Adrenal gland (tissue), 12 donors: ENCODE data around the gene ANXA2R. TPM values are rescaled to one million over a fixed set of nuclear protein-coding genes. Genes with fewer than 3 reads are reported as not detected.
"Not testable (repeated sequence)": the region's sequence is repeated elsewhere in the genome, so short reads cannot be mapped to it uniquely, and the experiment has no call there.

Source experiments
- DNase-seq, 7 donors: peaks; one replicate each; pipeline ENCODE4 v3.0.0-alpha.2; 2019 to 2020
- H3K27ac ChIP-seq, 5 donors: fragments of 200-600 bp; sonication (generic) in 4 of 5; 1 replicate in 3 of 5; 2 replicates in 2 of 5; pipeline versions ENCODE4 v1.5.1 to v1.8.0; 2016 to 2020; ENCODE audit warnings: mild to moderate bottlenecking in 1 of 5
- H3K27me3 ChIP-seq: fragments of 200-600 bp; 2 replicates; pipeline ENCODE4 v1.8.0; 2021
- H3K36me3 ChIP-seq, 2 donors: fragments of 200-600 bp; replicated peaks in 1 of 2; 1 replicate in 1 of 2; 2 replicates in 1 of 2; pipeline versions ENCODE4 v1.5.1 to v1.8.0; 2018 to 2022
- H3K4me1 ChIP-seq, 2 donors: fragments of 200-600 bp; replicated peaks in 1 of 2; 1 replicate in 1 of 2; 2 replicates in 1 of 2; pipeline versions ENCODE4 v1.5.1 to v1.8.0; 2018 to 2021
- H3K4me3 ChIP-seq, 4 donors: fragments of 200-600 bp; sonication (generic) in 3 of 4; one replicate each; pipeline ENCODE4 v1.5.1; 2016 to 2018
- H3K9me3 ChIP-seq, 3 donors: fragments of 200-600 bp; sonication (generic) in 1 of 3; replicated peaks in 1 of 3; 1 replicate in 2 of 3; 2 replicates in 1 of 3; pipeline versions ENCODE4 v1.5.1 to v1.8.0; 2016 to 2021
- POLR2A ChIP-seq, 2 donors: fragments of 450-650 bp; IDR thresholded peaks; one replicate each; pipeline ENCODE4 v1.6.1; 2017; ENCODE audit warnings: antibody characterized with exemption in 2 of 2, mild to moderate bottlenecking in 2 of 2, moderate library complexity in 1 of 2
- WGBS, 4 donors: extraction: QIAGEN DNeasy Blood & Tissue Kit in 2 of 4; methylation state at CpG; one replicate each; pipeline versions ENCODE4 v1.1.5 to v1.1.7; 2013 to 2017; 5-methylcytosine and 5-hydroxymethylcytosine counted together
- intact Hi-C, 2 donors: fragments of 100-400 bp; cut with DNase I; formaldehyde crosslinking; loops; one replicate each; pipeline versions ENCODE4 v1.14.1 to v1.15.0; 2022 to 2023
- polyA plus RNA-seq, 3 donors: library from polyadenylated mRNA; stranded (reverse); fragments of 200-250 nt in 2 of 3; fragments of 350-450 nt in 1 of 3; fragmentation: Illumina TruSeq in 1 of 3; extraction: RNeasy Lipid Tissue Mini Kit (QIAGEN cat#74804) in 1 of 3; gene quantifications; one replicate each; pipeline ENCODE4 v1.2.3, GENCODE V29; 2013 to 2014
- total RNA-seq, 9 donors: library from RNA; depleted of rRNA in 4 of 9; stranded (reverse); fragments of >200 nt in 4 of 9; fragments of 120-200 nt in 1 of 9; fragmentation: NEBNext Ultra II Directional in 1 of 9; extraction: Animal tissue kit (Norgen Biotek cat#: 25700) in 1 of 9; gene quantifications; one replicate each; pipeline versions ENCODE4 v1.1.0 to v1.2.4, GENCODE V29; 2013 to 2023
- TF ChIP-seq, protein P1 (sequence below), 6 experiments: fragments of 450-650 bp in 4 of 6; fragments of 200-600 bp in 2 of 6; sonication (generic) in 1 of 6; IDR thresholded peaks; 1 replicate in 5 of 6; 2 replicates in 1 of 6; pipeline versions ENCODE4 v1.5.1 to v1.8.0; 2016 to 2021; ENCODE audit warnings: antibody characterized with exemption in 6 of 6, mild to moderate bottlenecking in 2 of 6, moderate library complexity in 1 of 6
- donor health status: healthy with polysubstance abuse.
- donor health status: Bipolar disorder and iron deficiency.
- donor health status: DM: yes; HTN: yes; CAD: no.
- donor health status: DM: no; HTN: no; CAD: no.
- donor health status: DM: no; HTN: no; CAD: no.
- donor health status: DM: yes; HTN: yes; CAD: no.

The ANXA2R gene
- total and polyA plus RNA-seq, 12 donors: 0.30 to 5.2 (median 2.8) TPM

DNA sequence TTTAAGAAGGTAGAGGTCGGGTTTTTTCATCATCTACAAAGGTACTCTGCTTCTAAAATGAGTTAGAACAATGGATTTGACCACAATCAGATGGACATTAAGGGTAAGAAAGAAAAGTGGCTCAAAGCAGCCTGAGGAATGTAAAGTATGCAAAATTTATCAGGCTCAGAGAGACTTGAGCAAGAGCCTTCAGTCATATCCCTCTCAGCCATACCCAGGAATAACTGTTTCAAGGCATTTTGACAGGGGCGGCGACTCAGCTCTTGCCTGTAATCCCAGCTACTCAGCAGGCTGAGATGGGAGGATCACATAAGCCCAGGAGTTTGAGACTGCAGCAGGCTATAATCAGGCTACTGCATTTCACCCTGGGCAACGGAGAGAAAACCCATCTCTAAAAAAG, 38.8 kb upstream of the ANXA2R start:
- 90 to 95% (median 93%) methylated on average over 4 of the region's 4 CpGs for WGBS, 4 donors
- Histone ChIP-seq H3K4me3 (no peak overlapping the region), H3K9me3 (no peaks in the 10 kb centered on the region), H3K4me1 (peaks cover 0 to 13% of the 10 kb centered on the region in 2 donors), H3K27me3 (no peaks in the 10 kb centered on the region), H3K36me3 (peaks cover 0 to 19% of the 10 kb centered on the region in 2 donors), H3K27ac (no peak overlapping the region)
- DNase-seq: no peak
- TF ChIP-seq, protein P1, sequence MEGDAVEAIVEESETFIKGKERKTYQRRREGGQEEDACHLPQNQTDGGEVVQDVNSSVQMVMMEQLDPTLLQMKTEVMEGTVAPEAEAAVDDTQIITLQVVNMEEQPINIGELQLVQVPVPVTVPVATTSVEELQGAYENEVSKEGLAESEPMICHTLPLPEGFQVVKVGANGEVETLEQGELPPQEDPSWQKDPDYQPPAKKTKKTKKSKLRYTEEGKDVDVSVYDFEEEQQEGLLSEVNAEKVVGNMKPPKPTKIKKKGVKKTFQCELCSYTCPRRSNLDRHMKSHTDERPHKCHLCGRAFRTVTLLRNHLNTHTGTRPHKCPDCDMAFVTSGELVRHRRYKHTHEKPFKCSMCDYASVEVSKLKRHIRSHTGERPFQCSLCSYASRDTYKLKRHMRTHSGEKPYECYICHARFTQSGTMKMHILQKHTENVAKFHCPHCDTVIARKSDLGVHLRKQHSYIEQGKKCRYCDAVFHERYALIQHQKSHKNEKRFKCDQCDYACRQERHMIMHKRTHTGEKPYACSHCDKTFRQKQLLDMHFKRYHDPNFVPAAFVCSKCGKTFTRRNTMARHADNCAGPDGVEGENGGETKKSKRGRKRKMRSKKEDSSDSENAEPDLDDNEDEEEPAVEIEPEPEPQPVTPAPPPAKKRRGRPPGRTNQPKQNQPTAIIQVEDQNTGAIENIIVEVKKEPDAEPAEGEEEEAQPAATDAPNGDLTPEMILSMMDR (IDR thresholded peaks at IDR 0.05): no peak
- TF ChIP-seq POLR2A (IDR thresholded peaks at IDR 0.05): no peak
- intact Hi-C loops: no loop called here

GRCh38 chr5:43077446-43078191, 37.5 kb upstream of the ANXA2R start:
- peaks cover 0 to 13% of the 10 kb centered on the region in 2 donors for H3K4me1 ChIP-seq
- intact Hi-C loops: not testable (repeated sequence)
- 89 to 97% (median 92%) methylated on average over 7 of the region's 7 CpGs for WGBS, 4 donors

GRCh38 chr5:43075319-43076293, 35.5 kb upstream of the ANXA2R start:
- Histone ChIP-seq H3K4me1 (peaks cover 0 to 13% of the 10 kb centered on the region in 2 donors), H3K27me3 (no peaks in the 10 kb centered on the region), H3K4me3 (no peak overlapping the region), H3K27ac (peak overlapping the region in 2 of 5 donors; percentile 41 to 80), H3K36me3 (peaks cover 0 to 26% of the 10 kb centered on the region in 2 donors), H3K9me3 (no peaks in the 10 kb centered on the region)
- 65 to 76% (median 72%) methylated on average over 12 of the region's 12 CpGs for WGBS, 4 donors
- intact Hi-C loops: no loop called here
- TF ChIP-seq, protein P1 (IDR thresholded peaks at IDR 0.05): no peak
- no peak for TF ChIP-seq POLR2A (IDR thresholded peaks at IDR 0.05)
- peak in 6 of 7 donors; percentile 42 to 76 (median 54) for DNase-seq

More at GRCh38 chr5:43077446-43078191, 37.5 kb upstream of the ANXA2R start:
- not testable (repeated sequence) for H3K9me3 ChIP-seq, H3K27ac ChIP-seq, H3K4me3 ChIP-seq, DNase-seq, H3K27me3 ChIP-seq
- peaks cover 0 to 19% of the 10 kb centered on the region in 2 donors for H3K36me3 ChIP-seq

DNA sequence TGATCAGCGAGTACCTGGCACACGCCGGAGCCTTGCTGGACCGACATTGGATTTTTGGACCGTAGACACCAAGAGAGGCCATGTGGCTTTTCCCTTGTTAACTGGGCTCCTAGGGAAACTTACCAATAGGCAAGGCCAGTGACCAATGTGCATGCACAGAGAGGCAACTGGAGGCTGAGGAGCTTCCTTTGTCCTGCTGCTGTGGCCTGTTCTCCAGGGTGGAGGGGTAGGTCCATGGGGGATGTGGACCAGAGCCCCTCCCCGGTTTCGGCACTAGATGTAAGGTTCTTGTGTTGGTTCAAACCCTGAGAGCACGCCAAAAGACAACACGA, 34.8 kb upstream of the ANXA2R start:
- no peaks in the 10 kb centered on the region for H3K9me3 ChIP-seq
- no peak overlapping the region for H3K4me3 ChIP-seq
- intact Hi-C loops: no loop called here
- no peaks in the 10 kb centered on the region for H3K27me3 ChIP-seq
- no peak for DNase-seq
- H3K36me3 ChIP-seq: peaks cover 0 to 26% of the 10 kb centered on the region in 2 donors
- peaks cover 0 to 19% of the 10 kb centered on the region in 2 donors for H3K4me1 ChIP-seq
- H3K27ac ChIP-seq: peak overlapping the region in 2 of 5 donors; percentile 41 to 80
- TF ChIP-seq POLR2A (IDR thresholded peaks at IDR 0.05): no peak
- TF ChIP-seq, protein P1 (IDR thresholded peaks at IDR 0.05): no peak
- WGBS, 4 donors: 95 to 98% (median 96%) methylated on average over 9 of the region's 9 CpGs
